H9 (cell line): ENCODE data around the gene KBTBD2. TPM values are rescaled to one million over a fixed set of nuclear protein-coding genes. Genes with fewer than 3 reads are reported as not detected.

Experiments used
- DNase-seq: peaks from one replicate; pipeline ENCODE4 v3.0.0-alpha.2; 2017
- H2AFZ ChIP-seq: one replicate; pipeline ENCODE4 v1.6.1; 2013; ENCODE audit warnings: mild to moderate bottlenecking, low read length, control low read depth, moderate library complexity
- H2AK5ac ChIP-seq: 2 replicates; pipeline ENCODE4 v1.6.1; 2013; ENCODE audit warnings: low read length, control low read depth, mixed read lengths; ENCODE audit not compliant: insufficient read length
- H2BK120ac ChIP-seq: one replicate; pipeline ENCODE4 v1.6.1; 2013; ENCODE audit warnings: low read depth, mild to moderate bottlenecking, low read length, control low read depth, inconsistent platforms; ENCODE audit not compliant: poor library complexity, severe bottlenecking
- H2BK12ac ChIP-seq: 2 replicates; pipeline ENCODE4 v1.6.1; 2013; ENCODE audit warnings: low read length, control low read depth, mixed read lengths, low read depth; ENCODE audit not compliant: insufficient read length
- H2BK15ac ChIP-seq: 2 replicates; pipeline ENCODE4 v1.6.1; 2013; ENCODE audit warnings: low read depth, low read length, control low read depth
- H2BK20ac ChIP-seq: one replicate; pipeline ENCODE4 v1.6.1; 2013; ENCODE audit warnings: low read depth, mild to moderate bottlenecking, low read length, control low read depth, inconsistent platforms; ENCODE audit not compliant: poor library complexity, severe bottlenecking
- H2BK5ac ChIP-seq: 2 replicates; pipeline ENCODE4 v1.6.1; 2013; ENCODE audit warnings: low read length, control low read depth, mixed read lengths; ENCODE audit not compliant: insufficient read length
- H3K14ac ChIP-seq: 2 replicates; pipeline ENCODE4 v1.6.1; 2013; ENCODE audit warnings: low read length, control low read depth; ENCODE audit not compliant: insufficient read depth
- H3K18ac ChIP-seq: 2 replicates; pipeline ENCODE4 v1.6.1; 2013; ENCODE audit warnings: low read depth, mild to moderate bottlenecking, mixed read lengths, low read length, control low read depth; ENCODE audit not compliant: insufficient read length
- H3K23ac ChIP-seq: 2 replicates; pipeline ENCODE4 v1.6.1; 2013; ENCODE audit warnings: low read length, control low read depth, mixed read lengths, low read depth; ENCODE audit not compliant: insufficient read length
- H3K23me2 ChIP-seq: 2 replicates; pipeline ENCODE4 v1.6.1; 2013; ENCODE audit warnings: low read depth, mild to moderate bottlenecking, mixed read lengths, low read length, control low read depth; ENCODE audit not compliant: insufficient read length, poor library complexity, severe bottlenecking
- H3K27ac ChIP-seq: 2 replicates; pipeline ENCODE4 v1.5.1; 2013; ENCODE audit warnings: low read length, control low read depth, mixed read lengths, low read depth; ENCODE audit not compliant: insufficient read length
- H3K27me3 ChIP-seq: 2 replicates; pipeline ENCODE4 v1.6.1; 2013; ENCODE audit warnings: low read length, control low read depth, inconsistent platforms; ENCODE audit not compliant: insufficient read depth
- H3K4ac ChIP-seq: 2 replicates; pipeline ENCODE4 v1.6.1; 2013; ENCODE audit warnings: low read depth, mild to moderate bottlenecking, control low read depth, inconsistent platforms, low read length, moderate library complexity
- H3K4me1 ChIP-seq: 2 replicates; pipeline ENCODE4 v1.6.1; 2013; ENCODE audit warnings: low read length, control low read depth, inconsistent platforms; ENCODE audit not compliant: insufficient read depth
- H3K4me2 ChIP-seq: 2 replicates; pipeline ENCODE4 v1.6.1; 2013; ENCODE audit warnings: low read length, control low read depth, mixed read lengths; ENCODE audit not compliant: insufficient read length, insufficient read depth
- H3K56ac ChIP-seq: 2 replicates; pipeline ENCODE4 v1.6.1; 2013; ENCODE audit warnings: low read depth, mild to moderate bottlenecking, mixed read lengths, low read length, control low read depth; ENCODE audit not compliant: insufficient read length
- H3K79me1 ChIP-seq: 2 replicates; pipeline ENCODE4 v1.6.1; 2013; ENCODE audit warnings: low read depth, mild to moderate bottlenecking, moderate library complexity, low read length, control low read depth, inconsistent platforms; ENCODE audit not compliant: insufficient read depth, poor library complexity, severe bottlenecking
- H3K79me2 ChIP-seq: 2 replicates; pipeline ENCODE4 v1.6.1; 2013; ENCODE audit warnings: low read length, control low read depth, inconsistent platforms; ENCODE audit not compliant: insufficient read depth
- H3K9ac ChIP-seq: 2 replicates; pipeline ENCODE4 v1.6.1; 2013; ENCODE audit warnings: low read length, control low read depth, mixed read lengths; ENCODE audit not compliant: insufficient read length; ENCODE audit errors: extremely low read depth
- H3K9me3 ChIP-seq: one replicate; pipeline ENCODE4 v1.6.1; 2013; ENCODE audit warnings: low read depth, low read length, inconsistent platforms; ENCODE audit not compliant: control insufficient read depth
- H3T11ph ChIP-seq: one replicate; pipeline ENCODE4 v1.6.1; 2013; ENCODE audit warnings: mild to moderate bottlenecking, low read length, control low read depth, inconsistent platforms
- H4K20me1 ChIP-seq: one replicate; pipeline ENCODE4 v1.6.1; 2013; ENCODE audit not compliant: control insufficient read depth, insufficient read length, insufficient read depth
- H4K5ac ChIP-seq: 2 replicates; pipeline ENCODE4 v1.6.1; 2013; ENCODE audit warnings: low read depth, mild to moderate bottlenecking, mixed read lengths, low read length, control low read depth; ENCODE audit not compliant: insufficient read length
- H4K8ac ChIP-seq: replicated peaks from 2 replicates; pipeline ENCODE4 v1.6.1; 2013; ENCODE audit warnings: low read length, control low read depth, mixed read lengths, low read depth; ENCODE audit not compliant: insufficient read length
- H4K91ac ChIP-seq: 2 replicates; pipeline ENCODE4 v1.6.1; 2013; ENCODE audit warnings: low read depth, mild to moderate bottlenecking, moderate library complexity, mixed read lengths, low read length, control low read depth; ENCODE audit not compliant: insufficient read length
- H3K27ac Mint-ChIP-seq, 3 experiments: 2 replicates in 2 of 3; 3 replicates in 1 of 3; pipeline ENCODE4 v1.8.0; 2020 to 2021; ENCODE audit warnings: mixed read lengths in 3 of 3, mild to moderate bottlenecking in 1 of 3, moderate library complexity in 1 of 3
- H3K27me3 Mint-ChIP-seq: 2 replicates; pipeline ENCODE4 v1.8.0; 2021; ENCODE audit warnings: low read depth, mild to moderate bottlenecking, moderate library complexity, mixed read lengths
- H3K36me3 Mint-ChIP-seq, 3 experiments: 2 replicates in 2 of 3; 3 replicates in 1 of 3; pipeline ENCODE4 v1.8.0; 2020 to 2021; ENCODE audit warnings: low read depth in 3 of 3, mixed read lengths in 3 of 3; ENCODE audit not compliant: insufficient read depth in 1 of 3
- H3K4me1 Mint-ChIP-seq, 2 experiments: 2 replicates each; pipeline ENCODE4 v1.8.0; 2020; ENCODE audit warnings: mixed read lengths in 2 of 2
- H3K4me3 Mint-ChIP-seq, 2 experiments: 2 replicates in 1 of 2; 3 replicates in 1 of 2; pipeline ENCODE4 v1.8.0; 2020 to 2021; ENCODE audit warnings: mild to moderate bottlenecking in 2 of 2, mixed read lengths in 2 of 2, moderate library complexity in 1 of 2
- H3K9me3 Mint-ChIP-seq, 2 experiments: 2 replicates in 1 of 2; 3 replicates in 1 of 2; pipeline ENCODE4 v1.8.0; 2020; ENCODE audit warnings: mild to moderate bottlenecking in 2 of 2, mixed read lengths in 2 of 2, moderate library complexity in 1 of 2
- CTCF ChIP-seq: fragments of 200-600 bp; sonication (generic); conservative IDR thresholded peaks from 3 replicates; pipeline ENCODE4 v1.8.0; 2021; ENCODE audit warnings: antibody characterized with exemption, mild to moderate bottlenecking
- WGBS: extraction: QIAGEN DNeasy Blood & Tissue Kit; methylation state at CpG from one replicate; pipeline ENCODE4 v1.1.7; 2013; ENCODE audit warnings: missing lambda C conversion rate, low lambda C conversion rate, mixed read lengths; ENCODE audit not compliant: insufficient read length; ENCODE audit errors: extremely low coverage; 5-methylcytosine and 5-hydroxymethylcytosine counted together
- total RNA-seq: library from RNA; stranded (reverse); gene quantifications from 2 replicates; pipeline ENCODE4 v1.2.1, GENCODE V29; 2021

KBTBD2 gene
- total RNA-seq, 1 experiment from 2014 or later, result 34.2 TPM

GRCh38 chr7:32936689-32937088 is 45.1 kb upstream of the KBTBD2 start:
- no peaks in the 10 kb centered on the region for H3K4me1 ChIP-seq
- H3K18ac ChIP-seq, result no peak overlapping the region
- H3K79me1 ChIP-seq, result no peaks in the 10 kb centered on the region
- no peak overlapping the region for H2BK15ac ChIP-seq
- H3K4me3 Mint-ChIP-seq, result no peak overlapping the region
- peaks cover 46% of the 10 kb centered on the region for H3K27me3 ChIP-seq
- H3K23me2 ChIP-seq, result no peaks in the 10 kb centered on the region
- no peak overlapping the region for H3K9ac ChIP-seq
- no peak for DNase-seq
- H3K23ac ChIP-seq, result no peak overlapping the region
- no CpG with 5 or more reads among the region's 3 CpGs for WGBS
- peaks cover 0 to 6% of the 10 kb centered on the region in 2 experiments; a peak in 2 of 5 replicates for H3K9me3 Mint-ChIP-seq
- no peak overlapping the region for H4K5ac ChIP-seq
- H2BK20ac ChIP-seq, result no peak overlapping the region
- no peak overlapping the region for H2AK5ac ChIP-seq
- no peak overlapping the region for H2BK12ac ChIP-seq
- no peak overlapping the region for H3K14ac ChIP-seq
- H3K9me3 ChIP-seq, result no peaks in the 10 kb centered on the region
- no peaks in the 10 kb centered on the region; a peak in 1 of 7 replicates for H3K36me3 Mint-ChIP-seq
- no peak overlapping the region for H4K91ac ChIP-seq
- no peak for TF ChIP-seq CTCF
- no peak overlapping the region for H3K56ac ChIP-seq
- H3K27me3 Mint-ChIP-seq, result peaks cover 100% of the 10 kb centered on the region
- H3K27ac Mint-ChIP-seq, result no peak overlapping the region
- no peaks in the 10 kb centered on the region for H3K79me2 ChIP-seq
- no peaks in the 10 kb centered on the region for H4K20me1 ChIP-seq
- H3T11ph ChIP-seq, result no peak overlapping the region
- no peak overlapping the region for H2AFZ ChIP-seq
- no peak overlapping the region for H3K27ac ChIP-seq
- H2BK5ac ChIP-seq, result no peak overlapping the region
- peaks cover 8% of the 10 kb centered on the region in 2 experiments for H3K4me1 Mint-ChIP-seq
- H4K8ac ChIP-seq, result no peak overlapping the region
- no peak overlapping the region for H2BK120ac ChIP-seq
- no peak overlapping the region for H3K4ac ChIP-seq
- no peak overlapping the region for H3K4me2 ChIP-seq
